PFSK-1 (cell line): ENCODE data around the gene RCVRN.

Experiments
- FOXP2 ChIP-seq: optimal IDR thresholded peaks from 2 replicates; pipeline ENCODE3; 2011; ENCODE audit warnings: borderline replicate concordance, control low read depth, inconsistent platforms; ENCODE audit not compliant: insufficient read depth; ENCODE audit errors: extremely low read length, extremely low read depth
- POLR2AphosphoS5 ChIP-seq: IDR thresholded peaks from 2 replicates; pipeline ENCODE4 v1.6.1; 2012; ENCODE audit warnings: low read depth, mild to moderate bottlenecking, control low read depth, low read length, moderate library complexity
- REST ChIP-seq, 2 experiments: IDR thresholded peaks; 2 replicates each; pipeline versions ENCODE4 v1.6.1 to v1.8.0; 2011 to 2012; ENCODE audit warnings: low read depth in 2 of 2, low read length in 2 of 2, control low read depth in 1 of 2, inconsistent platforms in 1 of 2, mild to moderate bottlenecking in 1 of 2, moderate library complexity in 1 of 2; ENCODE audit not compliant: insufficient read depth in 1 of 2
- SIN3A ChIP-seq: IDR thresholded peaks from 2 replicates; pipeline ENCODE4 v1.6.1; 2012; ENCODE audit warnings: mild to moderate bottlenecking, low read length, moderate library complexity, borderline replicate concordance; ENCODE audit not compliant: insufficient read depth
- TAF1 ChIP-seq: IDR thresholded peaks from 2 replicates; pipeline ENCODE4 v1.6.1; 2012; ENCODE audit warnings: low read length, control low read depth, borderline replicate concordance; ENCODE audit not compliant: insufficient read depth

RCVRN gene

DNA sequence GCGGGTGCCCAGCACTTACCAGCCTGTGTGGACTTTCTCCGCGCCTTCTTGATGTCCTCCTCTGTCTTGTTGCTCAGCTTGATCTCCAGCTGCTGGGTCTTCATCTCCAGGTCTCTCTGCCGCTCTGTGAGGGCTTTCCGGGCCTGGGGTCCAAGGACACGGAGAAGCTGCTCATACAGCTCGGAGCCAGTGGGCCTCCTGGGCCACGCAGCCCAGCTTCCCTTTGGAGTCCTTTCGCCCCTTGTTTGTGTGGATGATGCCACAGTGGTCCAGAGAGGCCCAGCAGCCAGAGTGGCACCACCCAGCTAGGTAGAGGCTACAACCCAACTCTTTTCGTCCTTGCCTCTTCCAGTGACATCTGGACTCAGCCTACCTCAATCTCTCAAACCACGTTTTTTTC lies 20.4 kb upstream of the RCVRN start:
- TF ChIP-seq FOXP2 (no peak), POLR2AphosphoS5 (no peak), REST (IDR thresholded peaks at IDR 0.05; ENCODE audit: insufficient read depth in 1 of 2, low read depth in 2 of 2, low read length in 2 of 2) (no peak)

- no peak for TF ChIP-seq REST (IDR thresholded peaks at IDR 0.05; ENCODE audit: insufficient read depth in 1 of 2, low read depth in 2 of 2, low read length in 2 of 2)
- TF ChIP-seq TAF1, result no peak
- no peak for TF ChIP-seq FOXP2
- no peak for TF ChIP-seq POLR2AphosphoS5
- no peak for TF ChIP-seq SIN3A
These were observed 19.7 kb upstream of the RCVRN start for GRCh38 chr17:9924735-9925191.

- TF ChIP-seq POLR2AphosphoS5 (no peak), TAF1 (no peak), FOXP2 (no peak), SIN3A (no peak), REST (IDR thresholded peaks at IDR 0.05; ENCODE audit: insufficient read depth in 1 of 2, low read depth in 2 of 2, low read length in 2 of 2) (no peak)
These were observed 17.2 kb upstream of the RCVRN start for GRCh38 chr17:9922012-9922848.

DNA sequence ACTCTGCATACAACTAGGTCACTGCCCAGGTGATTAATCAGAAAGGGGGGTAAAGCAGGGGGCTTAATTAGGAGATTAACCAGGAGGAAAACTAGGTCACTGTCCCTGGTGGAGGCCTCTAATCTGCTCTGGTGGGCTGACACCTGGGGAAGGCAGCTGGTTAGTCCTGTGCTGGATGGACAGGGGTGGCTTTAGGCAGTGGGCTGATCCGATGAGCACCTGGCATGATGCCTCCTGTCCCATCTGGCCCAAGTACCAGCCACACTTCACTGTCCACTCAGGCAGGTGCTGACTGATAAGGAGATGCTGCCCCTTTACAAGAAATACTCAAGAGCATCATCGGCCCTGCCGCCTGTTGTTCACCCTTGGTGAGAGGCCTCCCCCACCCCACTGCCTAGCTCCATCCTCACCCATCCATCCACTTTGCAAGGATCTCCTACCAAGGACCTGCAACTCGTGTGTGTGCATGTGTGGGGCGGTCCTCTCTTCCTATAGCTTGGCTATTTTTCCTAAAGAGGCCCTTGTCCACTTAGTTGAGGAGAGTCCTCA lies 13.8 kb upstream of the RCVRN start:
- no peak for TF ChIP-seq POLR2AphosphoS5
- no peak for TF ChIP-seq REST (IDR thresholded peaks at IDR 0.05; ENCODE audit: insufficient read depth in 1 of 2, low read depth in 2 of 2, low read length in 2 of 2)
- TF ChIP-seq TAF1, result no peak
- TF ChIP-seq FOXP2, result no peak
- no peak for TF ChIP-seq SIN3A
